ENCODE measurements around the gene CLCA1. TPM values are rescaled to one million over a fixed set of nuclear protein-coding genes. Genes with fewer than 3 reads are reported as not detected.

Gene CLCA1
- total RNA-seq, 1 donor from 2014 or later, result not detected

DNA sequence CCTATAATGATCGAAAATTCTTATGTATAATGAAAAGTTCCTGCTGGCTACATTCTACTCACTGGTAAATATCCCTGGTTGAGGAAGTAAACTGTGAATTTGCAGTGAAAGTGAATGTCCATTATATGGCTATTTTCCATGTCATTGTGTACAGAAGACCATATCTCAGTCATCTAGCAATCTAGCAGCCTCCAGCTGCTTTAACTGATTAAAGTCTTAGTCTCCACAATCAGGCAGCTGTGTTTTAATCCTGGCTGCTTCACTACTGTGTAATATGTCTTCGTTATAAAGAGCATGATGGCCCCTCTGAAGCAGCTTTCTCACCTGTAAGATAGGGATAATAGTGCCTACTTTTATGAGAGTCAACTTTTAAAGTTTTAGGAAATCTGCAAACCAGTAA lies 33.4 kb upstream of the CLCA1 start:
- H3K27ac Mint-ChIP-seq (ENCODE audit: unreplicated experiment), result no peak overlapping the region
- H3K9me3 Mint-ChIP-seq (ENCODE audit: unreplicated experiment), result no peaks in the 10 kb centered on the region
- no peak for TF ChIP-seq CTCF (IDR thresholded peaks at IDR 0.05; ENCODE audit: partially characterized antibody, unreplicated experiment)
- no peaks in the 10 kb centered on the region for H3K36me3 Mint-ChIP-seq (ENCODE audit: unreplicated experiment)
- no peaks in the 10 kb centered on the region for H3K4me1 Mint-ChIP-seq (ENCODE audit: low read depth, unreplicated experiment)
- DNase-seq, result no peak
- H3K4me3 Mint-ChIP-seq (ENCODE audit: unreplicated experiment), result no peak overlapping the region
- no peaks in the 10 kb centered on the region for H3K27me3 Mint-ChIP-seq (ENCODE audit: unreplicated experiment)

DNA sequence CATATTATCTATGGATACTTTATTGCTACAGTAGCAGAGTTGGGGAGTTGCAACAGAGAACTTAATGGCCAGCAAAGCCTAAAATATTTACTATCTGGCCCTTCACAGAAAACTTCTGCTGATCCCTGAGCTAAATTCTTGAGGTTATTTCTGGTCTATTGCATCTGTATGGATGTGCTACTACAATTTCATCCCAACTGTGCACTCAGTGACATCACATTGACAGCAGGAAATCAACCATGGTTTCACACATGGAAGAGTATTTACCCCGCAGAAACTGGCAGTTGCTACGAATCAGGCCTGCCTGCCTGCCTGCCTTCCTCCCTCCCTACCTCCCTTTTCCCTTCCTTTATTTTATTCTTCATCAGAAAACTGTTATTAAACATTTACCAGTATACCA lies 32.7 kb upstream of the CLCA1 start:
- Mint-ChIP-seq H3K9me3 (ENCODE audit: unreplicated experiment) (no peaks in the 10 kb centered on the region), H3K27me3 (ENCODE audit: unreplicated experiment) (no peaks in the 10 kb centered on the region), H3K4me3 (ENCODE audit: unreplicated experiment) (no peak overlapping the region), H3K4me1 (ENCODE audit: low read depth, unreplicated experiment) (no peaks in the 10 kb centered on the region), H3K27ac (ENCODE audit: unreplicated experiment) (no peak overlapping the region), H3K36me3 (ENCODE audit: unreplicated experiment) (no peaks in the 10 kb centered on the region)
- DNase-seq, result no peak
- no peak for TF ChIP-seq CTCF (IDR thresholded peaks at IDR 0.05; ENCODE audit: partially characterized antibody, unreplicated experiment)

DNA sequence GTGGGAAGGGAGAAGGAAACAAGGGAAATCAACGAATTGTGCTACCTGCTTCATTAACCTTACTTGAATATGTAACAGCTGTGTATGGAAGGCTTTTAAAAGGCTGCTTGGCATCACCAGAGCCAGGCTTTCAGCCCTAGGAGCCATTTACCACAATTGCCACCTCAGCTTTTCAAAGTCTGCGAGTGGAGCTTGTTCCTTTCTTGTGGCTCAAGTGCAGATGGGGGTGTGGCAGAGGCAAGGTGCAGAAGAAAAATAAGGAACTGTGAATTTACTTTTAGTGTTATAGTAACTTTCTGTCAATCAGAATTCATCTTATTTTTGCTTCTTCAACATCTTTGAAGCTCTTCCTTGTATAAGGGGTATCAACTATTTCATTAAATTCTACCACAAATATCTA lies 27.1 kb upstream of the CLCA1 start:
- no peak overlapping the region for H3K27ac Mint-ChIP-seq (ENCODE audit: unreplicated experiment)
- no peak for DNase-seq
- H3K27me3 Mint-ChIP-seq (ENCODE audit: unreplicated experiment), result no peaks in the 10 kb centered on the region
- no peaks in the 10 kb centered on the region for H3K4me1 Mint-ChIP-seq (ENCODE audit: low read depth, unreplicated experiment)
- H3K36me3 Mint-ChIP-seq (ENCODE audit: unreplicated experiment), result no peaks in the 10 kb centered on the region
- no peaks in the 10 kb centered on the region for H3K9me3 Mint-ChIP-seq (ENCODE audit: unreplicated experiment)
- no peak for TF ChIP-seq CTCF (IDR thresholded peaks at IDR 0.05; ENCODE audit: partially characterized antibody, unreplicated experiment)
- no peak overlapping the region for H3K4me3 Mint-ChIP-seq (ENCODE audit: unreplicated experiment)

GRCh38 chr1:86441997-86442396 lies 26.7 kb upstream of the CLCA1 start:
- H3K4me3 Mint-ChIP-seq (ENCODE audit: unreplicated experiment), result no peak overlapping the region
- no peak for DNase-seq

DNA sequence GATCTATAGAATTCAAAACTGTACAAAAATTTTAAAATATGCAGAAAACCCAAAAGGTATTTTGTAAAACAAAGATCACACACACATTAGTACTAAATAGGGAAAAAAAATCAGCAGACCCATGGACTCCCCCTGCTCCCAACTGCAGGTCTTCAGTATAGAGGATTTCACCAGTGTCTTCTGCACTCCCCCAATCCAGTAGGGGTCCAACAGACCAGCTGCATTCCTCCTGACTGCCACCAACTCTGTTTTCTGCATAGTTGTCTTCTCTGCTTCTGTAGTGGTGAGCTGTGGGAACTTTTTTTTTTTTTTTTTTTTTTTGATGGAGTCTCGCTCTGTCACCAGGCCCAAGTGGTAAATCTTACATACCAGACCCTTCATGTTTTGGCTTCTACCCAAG lies 22.8 kb upstream of the CLCA1 start:
- H3K4me1 Mint-ChIP-seq (ENCODE audit: low read depth, unreplicated experiment), result no peaks in the 10 kb centered on the region
- H3K27ac Mint-ChIP-seq (ENCODE audit: unreplicated experiment), result no peak overlapping the region
- no peak overlapping the region for H3K4me3 Mint-ChIP-seq (ENCODE audit: unreplicated experiment)
- no peaks in the 10 kb centered on the region for H3K9me3 Mint-ChIP-seq (ENCODE audit: unreplicated experiment)
- no peak for DNase-seq
- no peak for TF ChIP-seq CTCF (IDR thresholded peaks at IDR 0.05; ENCODE audit: partially characterized antibody, unreplicated experiment)
- no peaks in the 10 kb centered on the region for H3K27me3 Mint-ChIP-seq (ENCODE audit: unreplicated experiment)
- no peaks in the 10 kb centered on the region for H3K36me3 Mint-ChIP-seq (ENCODE audit: unreplicated experiment)

More at GRCh38 chr1:86441997-86442396, 26.7 kb upstream of the CLCA1 start:
- no peaks in the 10 kb centered on the region for H3K9me3 Mint-ChIP-seq (ENCODE audit: unreplicated experiment)
- H3K27ac Mint-ChIP-seq (ENCODE audit: unreplicated experiment), result no peak overlapping the region
- H3K27me3 Mint-ChIP-seq (ENCODE audit: unreplicated experiment), result no peaks in the 10 kb centered on the region
- no peak for TF ChIP-seq CTCF (IDR thresholded peaks at IDR 0.05; ENCODE audit: partially characterized antibody, unreplicated experiment)
- H3K4me1 Mint-ChIP-seq (ENCODE audit: low read depth, unreplicated experiment), result no peaks in the 10 kb centered on the region
- H3K36me3 Mint-ChIP-seq (ENCODE audit: unreplicated experiment), result no peaks in the 10 kb centered on the region
